T47D (cell line): Measurements from ENCODE around the gene GSDMA.

Source experiments
- DNase-seq, 2 experiments: peaks; one replicate each; pipeline versions ENCODE4 v3.0.0 to v3.0.0-alpha.2; 2011 to 2012; ENCODE audit warnings: low read depth in 1 of 2, low spot score in 1 of 2
- JUND ChIP-seq: IDR thresholded peaks from 2 replicates; pipeline ENCODE4 v1.6.1; 2012; ENCODE audit warnings: low read depth
- in situ Hi-C: cut with HindIII; loops from 2 replicates; pipeline ENCODE4 v1.10.0; 2016; ENCODE audit warnings: low sequenced_read_pairs, low pct_unique_long_range_greater_than_20kb

Gene GSDMA, protein sequence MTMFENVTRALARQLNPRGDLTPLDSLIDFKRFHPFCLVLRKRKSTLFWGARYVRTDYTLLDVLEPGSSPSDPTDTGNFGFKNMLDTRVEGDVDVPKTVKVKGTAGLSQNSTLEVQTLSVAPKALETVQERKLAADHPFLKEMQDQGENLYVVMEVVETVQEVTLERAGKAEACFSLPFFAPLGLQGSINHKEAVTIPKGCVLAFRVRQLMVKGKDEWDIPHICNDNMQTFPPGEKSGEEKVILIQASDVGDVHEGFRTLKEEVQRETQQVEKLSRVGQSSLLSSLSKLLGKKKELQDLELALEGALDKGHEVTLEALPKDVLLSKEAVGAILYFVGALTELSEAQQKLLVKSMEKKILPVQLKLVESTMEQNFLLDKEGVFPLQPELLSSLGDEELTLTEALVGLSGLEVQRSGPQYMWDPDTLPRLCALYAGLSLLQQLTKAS

DNA sequence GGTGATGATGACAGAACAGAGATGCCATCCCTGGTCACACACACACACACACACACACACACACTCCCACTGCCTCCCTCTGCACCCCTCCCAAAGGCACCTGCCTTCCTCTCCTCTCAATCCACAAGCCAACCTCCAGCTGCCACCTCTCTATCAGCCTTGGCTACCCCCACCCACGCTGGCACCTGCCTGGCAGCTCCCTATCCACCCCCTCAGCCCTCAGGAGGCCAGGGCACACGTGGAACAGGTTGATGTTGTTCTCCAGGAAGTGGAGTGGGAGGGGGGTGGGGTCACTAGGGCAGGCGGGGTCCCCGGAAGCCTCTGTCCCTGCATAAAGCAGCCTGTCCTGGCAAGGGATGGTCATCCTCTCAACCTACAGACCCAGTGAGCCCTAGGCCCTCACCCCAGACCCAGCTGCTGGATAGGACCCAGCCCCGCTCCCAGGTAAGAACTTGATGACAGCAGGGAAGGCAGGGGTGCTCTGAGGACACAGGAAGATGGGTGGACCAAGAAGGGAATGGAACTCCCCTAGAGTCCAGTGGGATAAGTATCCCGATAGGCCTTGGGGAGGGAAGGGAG lies at the start of gene GSDMA:
GSDMA (plus strand) TSS at position 363 of the 579 bp plus-strand sequence. CDS start 2,684 bp downstream, outside the sequence.
- no peak for TF ChIP-seq JUND
- DNase-seq, result no peak
- in situ Hi-C loops, result no loop called here

DNA sequence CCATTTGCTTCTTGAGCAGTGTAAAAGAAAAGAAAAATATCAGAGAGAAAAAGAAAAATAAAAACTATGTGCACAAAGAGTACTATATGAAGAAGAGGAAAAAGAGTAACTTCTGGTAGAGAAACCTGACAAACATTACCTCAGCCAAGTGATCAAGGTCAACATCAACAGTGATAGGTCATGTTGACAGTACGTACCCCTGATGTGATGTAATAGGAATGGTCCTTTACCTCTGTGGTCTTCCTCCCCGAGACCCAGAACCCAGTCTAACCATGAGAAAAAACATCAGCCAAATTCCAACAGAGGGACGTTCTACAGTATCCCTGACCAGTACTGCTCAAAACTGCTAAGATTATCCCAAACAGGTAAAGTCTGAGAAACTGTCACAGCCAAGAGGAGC lies 48.8 kb upstream of the GSDMA start:
- DNase-seq, result no peak
- in situ Hi-C loops, result no loop called here
- TF ChIP-seq JUND, result no peak

DNA sequence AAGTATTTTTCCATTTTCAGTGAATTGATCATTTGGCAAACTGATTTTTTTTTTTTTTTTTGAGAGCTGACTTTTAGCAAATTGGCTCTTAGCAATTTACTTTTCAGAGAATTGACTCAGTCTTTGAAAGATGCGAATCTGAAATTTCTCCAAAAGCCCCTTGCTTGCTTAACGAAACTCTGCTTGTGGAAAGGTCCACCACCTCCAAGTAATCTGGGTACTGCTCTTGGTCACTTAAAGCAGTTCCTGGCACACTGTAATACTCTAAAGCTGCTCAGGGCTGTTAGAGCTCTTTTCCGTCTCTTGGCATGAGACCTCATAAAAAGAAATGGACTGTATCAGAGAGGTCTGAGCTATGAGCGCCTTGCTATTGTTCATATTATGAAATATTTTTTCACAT lies 47.2 kb upstream of the GSDMA start:
- no peak for DNase-seq
- TF ChIP-seq JUND, result no peak
- in situ Hi-C loops, result no loop called here

DNA sequence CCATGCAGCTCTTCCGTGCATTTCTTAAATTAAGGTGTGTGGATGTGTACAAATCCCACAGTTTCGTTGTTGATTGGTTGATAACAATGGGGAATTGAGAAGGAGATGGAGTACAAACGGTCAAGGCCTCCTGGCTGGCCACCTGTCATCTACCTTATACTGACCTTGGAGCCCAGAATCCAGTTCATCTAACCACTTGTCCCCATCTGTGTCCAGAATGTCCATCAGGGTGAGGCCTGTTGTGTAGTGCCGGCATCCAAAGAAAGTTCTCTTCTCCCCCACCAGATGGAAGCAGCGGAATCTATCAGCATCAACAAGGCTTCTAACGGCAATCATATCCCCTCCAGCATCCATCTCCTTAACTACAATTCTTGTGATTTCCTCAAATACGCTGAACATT lies 45.9 kb upstream of the GSDMA start:
- DNase-seq, result peak in 1 of 2 experiments; percentile 54
- TF ChIP-seq JUND, result no peak
- in situ Hi-C loops, result no loop called here

DNA sequence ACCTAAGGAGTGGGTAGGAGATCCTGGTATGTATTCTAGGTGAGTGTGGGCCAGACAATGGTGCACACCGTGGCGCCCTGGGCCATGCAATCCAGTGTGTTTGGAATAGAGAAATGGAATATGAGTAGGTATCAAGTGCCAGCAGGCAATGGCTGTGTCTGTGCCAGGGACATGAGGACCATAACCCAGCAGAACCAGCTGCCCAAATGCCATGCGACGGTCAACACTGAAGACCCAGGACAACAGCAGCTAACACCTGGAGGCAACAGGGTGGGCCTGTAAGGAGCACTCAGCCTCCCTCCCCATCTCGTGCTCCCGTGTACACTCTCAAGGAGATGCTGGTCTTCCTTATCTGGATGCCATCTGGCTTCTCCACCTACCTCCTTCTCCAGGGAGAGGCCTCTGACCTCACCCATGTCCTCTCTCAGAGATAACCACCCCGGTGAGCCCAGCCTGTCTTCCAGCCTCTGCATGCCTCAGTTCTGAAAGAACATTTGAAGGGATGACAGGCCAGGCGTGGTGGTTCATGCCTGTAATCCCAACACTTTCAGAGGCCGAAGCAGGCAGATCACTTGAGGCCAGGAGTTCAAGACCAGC lies 43.6 kb upstream of the GSDMA start:
- no peak for DNase-seq
- no peak for TF ChIP-seq JUND
- in situ Hi-C loops, result no loop called here

DNA sequence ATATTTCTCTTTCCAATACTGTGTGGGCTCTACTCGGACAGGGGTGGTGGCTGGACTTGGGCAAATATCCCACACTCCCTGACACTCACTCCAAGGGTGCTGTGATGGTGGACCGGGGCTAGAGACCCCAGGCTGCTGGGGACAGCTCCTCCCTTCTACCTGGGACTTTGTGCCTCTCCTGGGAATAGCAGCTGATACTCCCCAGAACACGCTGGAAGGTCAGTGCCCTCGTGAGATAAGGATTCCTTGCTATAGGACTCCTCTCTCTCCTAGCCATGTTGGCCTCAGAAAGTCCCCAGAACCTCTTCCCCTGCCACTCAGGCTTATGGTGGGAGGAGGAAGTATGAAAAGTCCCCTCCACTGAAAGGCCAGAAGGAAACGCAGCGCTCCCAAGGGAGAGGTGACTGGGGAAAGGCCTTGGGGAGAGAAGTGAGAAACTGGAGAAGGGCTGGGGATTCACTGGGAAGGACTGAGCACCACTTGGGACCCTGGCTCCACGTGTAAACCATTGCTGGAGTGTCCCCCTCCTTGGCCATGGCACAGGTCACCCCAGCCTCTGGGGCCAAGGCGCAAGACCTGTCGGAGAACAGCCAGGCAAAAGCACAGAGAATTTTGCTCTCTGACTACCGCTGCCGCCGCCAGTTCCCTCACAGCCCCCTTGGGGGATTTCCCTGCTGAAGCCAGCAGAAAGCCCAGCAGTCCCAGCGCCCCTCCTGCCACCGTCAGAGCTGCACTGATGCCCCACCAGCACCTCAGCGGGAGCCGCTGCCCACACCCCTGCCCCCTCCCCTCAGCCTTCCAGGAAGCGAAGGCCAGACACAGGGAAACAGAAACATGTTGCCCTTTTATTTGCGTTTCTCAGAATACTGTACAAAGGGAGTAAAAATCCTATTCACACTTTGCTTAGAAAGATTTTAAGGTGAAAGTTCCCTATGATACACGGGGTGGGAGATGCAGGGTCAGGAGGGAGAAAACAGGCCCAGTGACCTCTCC lies 42.3 kb upstream of the GSDMA start:
- in situ Hi-C loops, result no loop called here
- DNase-seq, result no peak

DNA sequence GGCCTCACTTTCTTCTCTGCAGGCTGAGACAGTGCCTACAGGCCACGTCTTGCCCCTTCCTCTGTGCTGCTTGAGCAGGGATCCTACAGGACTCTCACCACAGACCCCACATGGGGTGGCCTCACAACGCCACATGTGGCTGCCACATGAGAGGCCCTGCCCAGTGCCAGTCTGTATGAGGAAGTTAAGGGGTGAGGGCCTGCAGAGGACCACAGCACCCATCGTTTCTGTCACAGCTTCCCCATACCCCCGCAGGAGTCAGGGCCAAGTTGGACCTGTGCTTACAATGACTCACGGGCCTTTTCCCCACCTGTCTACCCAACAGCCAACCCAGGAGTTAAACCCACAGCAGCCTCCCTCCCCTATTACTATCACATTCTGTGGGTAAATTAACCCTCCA lies 41.5 kb upstream of the GSDMA start:
- no peak for TF ChIP-seq JUND
- in situ Hi-C loops, result no loop called here
- no peak for DNase-seq

More for the DNA sequence above, 42.3 kb upstream of the GSDMA start:
- TF ChIP-seq JUND, result no peak

DNA sequence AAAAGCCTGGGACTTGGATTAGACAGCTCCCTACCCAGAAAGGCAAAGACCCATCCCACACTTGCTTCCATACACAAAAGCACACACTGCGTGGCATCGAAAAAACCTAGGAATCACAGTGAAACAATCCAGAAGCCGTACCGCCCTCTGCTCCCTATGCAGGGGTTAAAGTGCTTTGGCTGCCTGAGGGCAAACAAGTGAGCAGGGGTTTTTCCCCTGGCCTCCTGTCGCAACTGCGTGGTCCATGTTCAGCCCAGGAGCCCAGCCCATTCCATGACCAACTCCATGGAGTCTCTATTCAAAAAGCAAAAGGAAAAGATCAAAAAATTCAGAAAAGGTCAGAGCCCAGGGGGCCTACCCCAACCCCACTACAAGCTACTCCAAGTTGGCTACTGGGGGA lies 40.8 kb upstream of the GSDMA start:
- no peak for TF ChIP-seq JUND
- in situ Hi-C loops, result no loop called here
- no peak for DNase-seq

DNA sequence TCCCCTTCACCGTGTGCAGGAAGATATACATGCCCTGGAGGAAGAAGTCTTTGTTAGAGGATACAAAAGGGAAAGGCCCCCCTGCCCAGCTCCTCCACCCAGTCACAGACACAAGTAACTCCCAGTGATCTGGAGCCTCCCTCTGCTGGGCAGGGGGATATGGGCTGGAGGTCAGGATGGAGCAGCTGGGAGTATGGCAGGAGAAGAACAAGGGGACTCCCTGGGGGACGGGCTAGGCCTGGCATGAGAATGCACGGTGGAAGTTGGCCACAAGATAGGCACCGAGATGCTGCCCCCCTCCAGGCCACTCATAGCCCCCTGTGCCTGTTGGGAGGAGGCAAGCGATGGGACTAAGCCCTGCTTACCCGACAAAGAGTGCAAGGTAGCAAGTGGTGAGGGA lies 39.6 kb upstream of the GSDMA start:
- no peak for DNase-seq
- in situ Hi-C loops, result no loop called here
- no peak for TF ChIP-seq JUND

DNA sequence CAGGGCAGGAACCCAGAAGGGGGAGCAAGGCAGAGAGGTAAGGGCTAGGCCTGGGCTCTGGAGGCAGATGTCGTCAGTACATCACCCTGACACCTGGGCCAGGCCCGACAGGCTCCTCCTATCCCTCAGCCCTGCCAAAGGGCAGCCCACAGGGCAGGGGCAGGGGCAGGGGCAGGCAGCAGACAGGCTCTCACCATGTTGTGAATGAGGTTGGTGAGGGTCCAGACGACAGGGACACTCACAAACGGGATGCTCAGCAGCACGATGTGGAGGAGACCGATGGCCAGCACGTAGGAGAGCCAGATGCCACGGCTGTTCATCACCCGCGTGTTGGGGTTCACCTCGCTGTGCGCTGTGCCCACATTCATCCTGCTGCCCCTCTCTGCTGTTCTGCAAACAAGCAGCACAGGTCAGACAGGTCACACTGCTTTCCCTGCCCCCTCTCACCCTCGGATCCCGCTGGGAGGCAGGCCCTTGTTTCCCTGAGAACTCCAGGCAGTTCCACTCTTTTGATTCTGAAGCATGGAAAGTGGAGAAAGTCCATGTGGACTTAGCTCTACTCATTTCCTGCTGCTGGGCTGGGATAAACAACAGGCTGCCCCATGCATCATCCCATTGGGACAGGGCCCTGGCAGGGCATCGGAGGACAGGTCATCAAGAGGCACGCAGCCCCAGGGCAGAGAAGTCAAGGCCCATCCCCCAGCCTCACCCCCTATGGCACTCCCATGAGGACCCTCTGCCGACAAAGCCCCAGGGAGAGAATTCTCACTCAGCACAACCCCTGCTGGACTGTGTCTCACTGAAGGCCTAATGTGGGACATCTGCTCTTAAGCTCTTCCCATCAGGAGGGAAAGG lies 38.7 kb upstream of the GSDMA start:
- TF ChIP-seq JUND, result no peak
- in situ Hi-C loops, result no loop called here

DNA sequence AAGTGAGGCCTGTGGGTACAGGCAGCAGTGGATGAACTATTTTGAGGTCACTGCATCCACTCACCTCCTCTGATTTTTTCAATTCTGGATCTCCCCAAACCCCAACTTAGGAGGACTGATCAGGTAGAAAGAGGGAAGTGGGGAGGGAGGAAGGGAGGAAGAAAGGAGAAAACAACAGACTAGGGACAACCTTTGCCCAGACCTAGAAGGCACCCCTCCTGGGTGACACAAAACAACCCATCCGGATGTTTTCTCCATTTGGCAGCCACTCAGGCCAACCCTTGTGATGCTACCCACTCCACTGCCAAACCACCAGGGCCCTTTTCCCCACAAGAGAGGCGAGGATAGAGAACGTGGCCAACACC lies 38.1 kb upstream of the GSDMA start:
- in situ Hi-C loops, result no loop called here
- TF ChIP-seq JUND, result no peak
- DNase-seq, result no peak

More for the DNA sequence above, 38.7 kb upstream of the GSDMA start:
- no peak for DNase-seq
